ENCODE measurements around the gene PHKG1.

DNA sequence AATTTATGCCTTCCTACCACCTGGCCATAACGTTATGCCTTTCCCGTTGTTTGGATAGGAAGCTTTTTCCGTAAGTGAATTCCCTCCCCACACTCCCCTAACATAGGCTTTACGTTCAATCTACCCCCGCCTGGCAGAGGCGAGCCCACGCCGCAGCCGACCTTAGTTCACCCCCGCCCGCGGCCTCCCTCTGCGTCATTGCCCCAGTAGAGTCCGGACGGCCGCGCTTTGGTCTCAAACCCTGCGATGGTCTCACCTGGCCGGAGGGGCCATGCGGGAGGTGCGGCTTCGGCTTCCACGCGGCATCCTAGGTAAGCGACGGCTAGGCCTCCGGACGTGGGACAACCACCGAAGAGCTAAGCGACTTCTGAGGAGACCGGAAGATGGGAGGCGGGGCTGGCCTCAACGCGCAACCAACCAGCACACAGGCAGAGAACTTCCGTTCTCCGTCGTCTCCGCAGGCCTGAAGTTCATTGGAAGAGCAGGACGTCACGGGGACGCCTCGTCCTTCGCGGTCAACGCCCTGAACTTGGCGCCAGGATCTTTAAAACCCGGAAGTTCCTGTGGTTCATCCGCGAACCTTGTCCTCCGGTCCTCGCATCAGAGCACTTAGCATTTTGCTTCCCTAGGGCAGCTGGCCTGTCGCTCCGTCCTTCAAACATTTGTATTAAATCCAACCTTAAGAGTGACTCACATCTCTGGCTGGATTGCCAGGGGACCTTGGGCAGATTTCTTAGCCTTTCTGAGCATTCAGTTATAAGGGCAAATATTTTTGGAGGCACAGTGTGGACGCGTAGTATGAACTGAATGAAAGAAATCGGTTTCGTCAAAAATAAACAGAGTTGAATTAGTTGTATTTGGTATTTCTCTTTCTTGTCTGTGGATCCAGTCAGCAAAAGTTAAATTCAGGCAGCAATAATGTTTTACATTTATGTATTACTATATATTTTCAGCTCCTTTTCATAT, 13.6 kb upstream of the PHKG1 start, which contains the start of gene CHCHD2:
- TF ChIP-seq, protein P1, sequence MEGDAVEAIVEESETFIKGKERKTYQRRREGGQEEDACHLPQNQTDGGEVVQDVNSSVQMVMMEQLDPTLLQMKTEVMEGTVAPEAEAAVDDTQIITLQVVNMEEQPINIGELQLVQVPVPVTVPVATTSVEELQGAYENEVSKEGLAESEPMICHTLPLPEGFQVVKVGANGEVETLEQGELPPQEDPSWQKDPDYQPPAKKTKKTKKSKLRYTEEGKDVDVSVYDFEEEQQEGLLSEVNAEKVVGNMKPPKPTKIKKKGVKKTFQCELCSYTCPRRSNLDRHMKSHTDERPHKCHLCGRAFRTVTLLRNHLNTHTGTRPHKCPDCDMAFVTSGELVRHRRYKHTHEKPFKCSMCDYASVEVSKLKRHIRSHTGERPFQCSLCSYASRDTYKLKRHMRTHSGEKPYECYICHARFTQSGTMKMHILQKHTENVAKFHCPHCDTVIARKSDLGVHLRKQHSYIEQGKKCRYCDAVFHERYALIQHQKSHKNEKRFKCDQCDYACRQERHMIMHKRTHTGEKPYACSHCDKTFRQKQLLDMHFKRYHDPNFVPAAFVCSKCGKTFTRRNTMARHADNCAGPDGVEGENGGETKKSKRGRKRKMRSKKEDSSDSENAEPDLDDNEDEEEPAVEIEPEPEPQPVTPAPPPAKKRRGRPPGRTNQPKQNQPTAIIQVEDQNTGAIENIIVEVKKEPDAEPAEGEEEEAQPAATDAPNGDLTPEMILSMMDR (conservative IDR thresholded peaks at IDR 0.05) = no peak
- TF ChIP-seq EZH2 (IDR thresholded peaks at IDR 0.05; ENCODE audit: low read depth) = no peak

Data from PC-9 (cell line).